NT2/D1 (cell line): Measurements from ENCODE around the gene CRISPLD2.

Experiments used
- SUZ12 ChIP-seq: IDR thresholded peaks from 2 replicates; pipeline ENCODE4 v1.6.1; 2011; ENCODE audit not compliant: insufficient read length, insufficient read depth; ENCODE audit errors: extremely low read depth
- ZNF274 ChIP-seq: IDR thresholded peaks from 2 replicates; pipeline ENCODE4 v1.6.1; 2011; ENCODE audit warnings: mild to moderate bottlenecking, low read depth, low read length

DNA sequence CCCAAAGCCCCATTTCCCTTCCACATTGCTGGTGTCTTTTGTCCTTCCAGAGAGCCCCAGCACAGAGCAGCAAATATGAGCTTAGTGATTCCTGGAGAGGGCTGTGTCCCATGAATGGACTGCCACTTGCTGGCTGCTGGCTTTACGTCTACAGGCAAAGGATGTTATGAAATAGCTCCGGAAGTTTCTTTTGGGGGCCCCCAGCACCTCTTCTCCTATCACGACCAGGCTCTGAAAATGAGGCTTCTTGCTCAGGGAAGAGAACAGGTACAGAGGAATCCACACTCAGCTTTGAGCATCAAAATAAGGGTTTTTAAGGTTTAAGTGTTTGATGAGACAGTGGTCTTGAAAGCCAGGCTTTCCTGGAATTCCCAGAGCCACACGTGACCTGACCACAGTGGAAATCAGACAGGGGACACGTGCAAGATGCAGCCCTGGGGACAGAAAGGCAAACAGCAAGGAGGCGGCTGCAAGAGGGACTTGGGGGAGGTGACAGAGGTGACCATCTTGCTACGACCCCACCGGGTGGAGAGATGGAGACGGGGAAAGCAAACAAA lies 133.5 kb downstream of the CRISPLD2 start:
- TF ChIP-seq ZNF274 (no peak), SUZ12 (no peak)
